ENCODE results near the gene GMPPB. TPM values are rescaled to one million over a fixed set of nuclear protein-coding genes. Genes with fewer than 3 reads are reported as not detected.

The GMPPB gene
- total and polyA plus RNA-seq, 2 of the 8 experiments (the other 6 are each of a cell fraction or from before 2014, with no cell fraction given) = 20.9 to 23.9 TPM

- Histone ChIP-seq H3K23ac (ENCODE audit: insufficient read length) (no peak overlapping the region), H3K23me2 (ENCODE audit: low read depth, low read length) (peaks cover 9% of the 10 kb centered on the region; the same call in 1 of the 2 replicates), H3K14ac (ENCODE audit: insufficient read length) (no peak overlapping the region), H2AK5ac (ENCODE audit: low read depth, low read length) (no peak overlapping the region), H4K8ac (ENCODE audit: extremely low read depth, insufficient read depth, low read length) (no peak overlapping the region; the same call in 1 of the 2 replicates), H2BK12ac (ENCODE audit: low read depth, low read length) (no peak overlapping the region), H3K79me2 (ENCODE audit: control insufficient read depth in 1 of 2, insufficient read depth in 2 of 2, low read length in 2 of 2) (no peaks in the 10 kb centered on the region), H3K18ac (ENCODE audit: extremely low read depth, low read length) (no peak overlapping the region), H3K27ac (ENCODE audit: low read depth, low read length) (no peak overlapping the region), H3K27me3 (replicated peaks in 1 of 4; ENCODE audit: control insufficient read depth in 3 of 4, extremely low read depth in 1 of 4, insufficient read depth in 3 of 4, low read length in 3 of 4) (no peaks in the 10 kb centered on the region), H3K4me1 (replicated peaks in 1 of 4; ENCODE audit: control insufficient read depth in 3 of 4, insufficient read depth in 4 of 4, low read length in 3 of 4) (peaks cover 0 to 12% (median 9%) of the 10 kb centered on the region in 4 experiments; a peak in 5 of 7 replicates), H2BK20ac (ENCODE audit: low read length) (no peak overlapping the region), H3K9ac (replicated peaks in 1 of 4; ENCODE audit: extremely low read depth in 1 of 4, low read depth in 3 of 4, low read length in 3 of 4) (no peak overlapping the region), H2AFZ (ENCODE audit: low read length) (no peak overlapping the region), H3K4me2 (ENCODE audit: insufficient read depth in 1 of 2, low read depth in 2 of 2, low read length in 2 of 2) (no peak overlapping the region), H3K9me3 (ENCODE audit: insufficient read depth in 2 of 2, low read depth in 1 of 2, low read length in 1 of 2) (no peaks in the 10 kb centered on the region), H4K20me1 (replicated peaks in 1 of 2; ENCODE audit: control insufficient read depth in 1 of 2, insufficient read depth in 2 of 2, low read length in 2 of 2) (peaks cover under 1 to 13% of the 10 kb centered on the region in 2 experiments), H4K5ac (ENCODE audit: insufficient read length, low read depth, low read length) (no peak overlapping the region), H2BK5ac (ENCODE audit: low read depth, low read length) (no peak overlapping the region), H2BK15ac (ENCODE audit: low read length) (no peak overlapping the region), H2BK120ac (replicated peaks; ENCODE audit: low read depth, low read length) (no peak overlapping the region), H3K56ac (replicated peaks; ENCODE audit: insufficient read length, low read depth, low read length) (no peak overlapping the region), H4K91ac (replicated peaks; ENCODE audit: insufficient read length, low read length) (no peak overlapping the region), H3K36me3 (ENCODE audit: control insufficient read depth in 2 of 4, insufficient read depth in 4 of 4, low read length in 3 of 4) (no peaks in the 10 kb centered on the region; a peak in 1 of 8 replicates), H3K79me1 (ENCODE audit: low read depth, low read length) (no peaks in the 10 kb centered on the region), H3K4me3 (ENCODE audit: extremely low read depth in 1 of 4, insufficient read depth in 2 of 4, low read depth in 3 of 4, low read length in 4 of 4) (no peak overlapping the region), H3K4ac (replicated peaks; ENCODE audit: insufficient read length, low read depth, low read length) (no peak overlapping the region)
- FAIRE-seq (no peak), DNase-seq (ENCODE audit: low read depth in 1 of 2, low spot score in 2 of 2) (no peak)
- TF ChIP-seq POLR2A (IDR thresholded peaks at IDR 0.05; ENCODE audit: control extremely low read depth in 1 of 2, low read depth in 2 of 2, low read length in 2 of 2) = peak in 1 of 2 experiments; percentile 12; a peak in 1 of 3 replicates
- TF ChIP-seq ZNF274 (IDR thresholded peaks at IDR 0.05; ENCODE audit: borderline replicate concordance, extremely low read depth, low read length) = no peak
- POLR2A ChIA-PET (ENCODE audit: partially characterized antibody) = interaction anchor here (0.9 to 7.3 kb wide), 6 partner anchors 8 to 152 kb away, joined by 3 to 57 read pairs (median 3); partner anchors contain the start of gene GMPPB
- 88% methylated on average over 13 of the region's 13 CpGs; no CpG with 5 or more reads in 1 of the 2 experiments for WGBS, 2 experiments (ENCODE audit: extremely low coverage in 1 of 2, insufficient coverage in 1 of 2, insufficient read length in 1 of 2, insufficient replicate concordance in 2 of 2, low coverage in 1 of 2, low lambda C conversion rate in 2 of 2, missing lambda C conversion rate in 1 of 2)
- CTCF ChIA-PET (ENCODE audit: partially characterized antibody) = interaction anchor here (0.5 to 7.8 kb wide), 3 partner anchors 13 to 190 kb away, joined by 3 to 127 read pairs (median 3); no protein-coding TSS in a partner anchor
Observed at GRCh38 chr3:49715611-49716121, 8.1 kb downstream of the GMPPB start.

All from H1 (cell line).